GM19193 (cell line): ENCODE measurements around the gene ABHD2.

Experiments
- POLR2A ChIP-seq: IDR thresholded peaks from 4 replicates; pipeline ENCODE4 v1.6.1; 2011; ENCODE audit not compliant: insufficient read depth, insufficient read length; ENCODE audit errors: extremely low read depth

ABHD2 gene

DNA sequence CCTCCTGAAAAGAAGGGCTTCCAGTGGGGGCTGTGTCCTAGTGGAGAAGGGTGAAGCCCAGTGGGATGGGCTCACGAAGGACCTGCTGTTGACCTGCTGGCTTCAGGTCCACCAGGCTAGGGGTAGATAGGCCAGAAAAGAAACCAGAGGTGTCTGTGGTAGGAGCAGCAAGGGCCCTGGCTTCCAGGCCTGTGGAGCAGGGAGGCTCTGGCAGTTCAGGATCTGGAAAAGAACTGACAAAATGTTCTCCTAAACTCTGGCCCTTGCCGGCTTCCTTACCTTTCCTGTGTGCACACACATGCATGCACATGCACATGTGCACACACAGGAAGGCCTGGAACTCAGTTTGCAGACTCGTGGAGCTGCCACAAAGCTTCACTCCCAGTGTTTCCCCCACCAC, 49.7 kb downstream of the ABHD2 start:
- no peak for TF ChIP-seq POLR2A

DNA sequence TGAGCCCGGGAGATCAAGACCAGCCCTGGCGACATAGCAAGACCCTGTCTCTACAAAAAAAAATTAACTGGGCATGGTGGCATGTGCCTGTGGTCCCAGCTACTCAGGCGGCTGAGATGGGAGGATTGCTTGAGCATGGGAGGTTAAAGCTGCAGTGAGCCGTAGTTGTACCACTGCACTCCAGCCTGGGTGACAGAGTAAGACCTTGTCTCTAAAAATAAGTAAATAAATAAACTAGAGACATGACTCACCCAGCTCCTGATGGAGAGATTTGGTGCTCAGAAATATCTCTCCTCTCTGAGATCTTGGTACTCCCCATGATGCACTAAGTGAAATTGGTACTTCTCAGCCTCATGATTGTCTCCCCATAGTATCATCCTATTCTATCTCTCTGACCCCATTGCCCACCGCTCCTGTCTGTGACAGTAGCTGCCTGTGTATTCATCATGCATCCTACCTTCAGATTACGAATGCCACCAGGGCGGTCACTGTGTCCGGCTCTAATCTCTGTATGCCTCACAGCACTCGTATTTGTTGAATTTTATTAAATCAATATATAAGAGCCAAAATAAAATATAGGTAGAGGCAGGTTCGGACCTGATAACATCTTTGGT, 50.9 kb downstream of the ABHD2 start:
- TF ChIP-seq POLR2A, result no peak

DNA sequence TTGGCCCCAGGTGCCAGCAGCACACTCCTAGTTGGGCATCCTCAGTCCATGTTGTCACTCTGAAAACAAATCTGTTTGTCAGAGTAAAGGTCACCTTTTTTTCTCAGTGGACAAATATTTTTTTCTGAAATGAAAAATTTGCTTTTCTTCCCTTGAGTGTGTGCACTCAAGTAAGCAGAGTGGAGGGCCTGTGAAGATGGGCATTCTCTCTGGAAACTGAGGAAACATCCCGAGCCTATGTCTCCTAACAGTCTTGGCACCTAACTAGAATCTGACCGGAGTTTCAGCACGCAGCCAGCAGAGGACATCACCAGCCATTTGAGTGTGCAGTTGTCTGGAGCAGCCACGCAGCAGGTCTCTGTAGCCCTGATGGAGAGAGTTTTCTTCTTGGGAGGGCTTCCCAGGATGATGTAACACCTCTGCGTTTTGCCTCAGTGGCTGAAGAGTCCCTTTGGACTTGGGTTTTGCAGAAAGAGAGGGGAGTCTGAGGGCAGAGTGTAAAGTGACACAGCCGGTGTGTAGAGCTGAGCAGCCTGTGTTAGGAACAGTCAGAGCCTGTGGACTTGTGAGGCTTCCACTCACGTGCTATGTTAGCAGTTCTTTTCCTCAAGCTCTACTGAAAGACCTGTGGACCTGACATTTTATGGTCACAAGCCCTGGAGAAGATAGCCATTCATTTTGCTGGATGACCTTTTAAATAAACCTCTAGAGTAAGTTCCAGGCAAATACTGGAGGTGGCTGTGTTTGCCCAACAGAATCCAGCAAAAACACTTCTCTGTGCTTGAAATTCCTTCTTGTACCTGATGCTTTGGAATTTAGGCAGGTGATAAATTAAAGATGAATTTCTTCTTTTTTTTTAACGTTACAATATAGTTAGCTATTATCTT, 51.6 kb downstream of the ABHD2 start:
- no peak for TF ChIP-seq POLR2A

DNA sequence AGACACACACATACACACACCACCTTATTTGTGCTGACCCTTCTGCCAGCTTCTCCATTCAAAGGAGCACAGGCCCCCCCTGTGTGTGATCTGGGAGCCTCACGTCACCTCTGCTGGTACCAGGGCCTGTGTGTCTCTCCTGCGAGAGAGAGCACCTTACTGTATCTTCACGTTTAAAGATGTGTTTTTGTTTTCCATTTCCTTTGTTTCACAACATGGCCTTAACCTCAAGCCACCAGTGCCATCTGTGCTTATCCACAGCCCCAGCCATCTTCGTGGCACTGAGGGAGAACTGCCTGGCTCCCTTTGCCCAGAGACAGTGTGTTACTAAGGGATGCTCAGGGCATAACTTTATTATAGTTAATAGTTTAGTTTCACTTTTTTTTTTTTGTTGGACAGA, 52.3 kb downstream of the ABHD2 start:
- no peak for TF ChIP-seq POLR2A

DNA sequence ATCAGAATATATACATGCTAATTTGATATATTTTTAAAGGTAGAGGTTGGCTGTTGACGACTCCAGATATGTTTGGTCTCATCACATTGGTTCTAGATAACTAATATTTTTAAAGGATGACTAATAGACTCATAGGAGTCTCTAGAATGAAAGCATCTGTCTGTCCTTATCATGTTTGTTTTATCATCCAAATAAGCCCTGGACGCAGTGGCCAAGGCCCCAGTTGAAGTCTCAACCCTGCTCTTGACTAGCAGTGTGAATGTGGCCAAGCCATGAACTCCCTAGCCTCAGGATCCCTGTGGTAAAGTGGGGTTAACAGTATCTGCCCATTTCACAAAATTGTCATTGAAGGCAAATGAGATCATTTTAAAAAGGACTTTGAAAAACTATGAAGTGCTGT, 53.6 kb downstream of the ABHD2 start:
- TF ChIP-seq POLR2A, result no peak

DNA sequence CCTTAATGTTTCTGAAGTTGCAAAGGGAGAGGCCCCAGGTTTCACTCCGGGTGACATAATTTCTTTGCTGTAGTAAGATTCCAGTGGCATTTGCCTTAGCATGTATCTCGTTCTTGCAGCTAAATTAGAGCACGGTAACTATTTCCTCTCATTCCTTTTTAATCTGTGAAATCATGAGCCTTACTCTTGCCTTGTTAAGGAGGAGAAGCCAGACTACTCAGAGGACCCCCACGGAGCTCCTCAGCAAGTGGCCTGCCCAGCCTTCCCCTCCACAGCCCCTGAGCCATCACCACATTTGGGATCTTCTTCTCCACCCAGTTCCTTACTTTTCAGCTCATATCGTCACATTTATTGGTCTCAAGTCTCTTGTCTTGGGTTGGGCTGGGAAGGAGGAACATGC, 54.2 kb downstream of the ABHD2 start:
- no peak for TF ChIP-seq POLR2A

DNA sequence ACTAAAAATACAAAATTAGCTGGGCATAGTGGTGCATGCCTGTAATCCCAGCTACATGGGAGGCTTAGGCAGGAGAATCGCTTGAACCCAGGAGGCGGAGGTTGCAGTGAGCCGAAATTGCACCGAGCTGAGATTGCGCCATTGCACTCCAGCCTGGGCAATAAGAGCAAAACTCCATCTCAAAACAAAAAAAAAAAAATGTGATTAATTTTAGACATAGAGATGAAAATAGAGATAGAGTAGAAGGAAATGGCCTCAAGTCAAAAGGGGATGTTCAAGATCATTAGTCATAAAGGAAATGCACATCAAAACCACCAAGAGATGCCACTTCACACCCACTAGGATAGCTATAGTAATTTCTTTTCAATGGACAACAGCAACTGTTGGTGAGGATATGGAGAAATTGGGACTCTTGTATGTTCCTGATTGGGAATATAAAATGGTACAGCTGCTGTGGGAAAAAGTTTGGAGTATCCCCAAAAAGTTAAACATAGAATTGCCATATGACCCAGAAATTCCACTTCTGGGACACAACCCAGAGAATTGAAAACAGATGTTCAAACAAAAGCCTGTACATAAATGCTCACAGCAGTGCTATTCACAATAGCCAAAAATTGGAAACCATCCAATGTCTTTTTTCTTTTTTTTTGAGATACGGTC, 55.4 kb downstream of the ABHD2 start:
- TF ChIP-seq POLR2A, result no peak

DNA sequence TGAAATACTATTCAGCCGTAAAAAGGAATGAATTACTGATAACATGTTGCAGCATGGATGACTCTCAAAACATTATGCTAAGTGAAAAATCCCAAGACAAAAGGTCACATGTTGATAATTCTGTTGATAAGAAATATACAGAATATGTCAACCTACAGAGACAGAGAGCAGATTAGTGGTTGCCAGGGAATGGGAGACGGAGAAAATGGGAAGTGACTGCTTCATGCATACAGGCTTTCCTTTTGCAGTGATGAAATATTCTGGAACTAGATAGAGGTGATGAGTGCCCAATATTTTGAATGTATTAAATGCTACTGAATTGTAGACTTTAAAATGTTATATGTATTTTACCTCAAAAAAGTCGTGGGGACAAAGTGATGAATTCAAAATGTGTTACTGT, 56.2 kb downstream of the ABHD2 start:
- no peak for TF ChIP-seq POLR2A

DNA sequence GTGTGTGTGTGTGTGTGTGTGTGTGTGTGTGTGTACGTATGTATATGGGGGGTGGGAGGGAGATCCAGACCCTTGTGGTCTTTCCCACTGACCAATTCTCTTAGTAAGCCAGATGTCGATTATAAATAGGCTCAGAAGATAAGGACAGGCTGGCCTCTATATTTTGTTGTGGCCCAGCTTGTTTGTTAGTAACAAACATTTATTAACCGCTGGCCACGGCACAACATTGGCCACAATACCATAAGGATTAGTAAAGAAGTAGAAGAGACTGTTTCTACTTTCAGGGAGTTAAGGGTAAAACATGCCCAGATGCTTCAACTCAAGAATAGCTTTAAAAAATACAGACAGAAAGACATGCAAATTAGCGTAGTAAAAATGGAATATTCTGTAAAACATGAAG, 58.1 kb downstream of the ABHD2 start:
- TF ChIP-seq POLR2A, result no peak

DNA sequence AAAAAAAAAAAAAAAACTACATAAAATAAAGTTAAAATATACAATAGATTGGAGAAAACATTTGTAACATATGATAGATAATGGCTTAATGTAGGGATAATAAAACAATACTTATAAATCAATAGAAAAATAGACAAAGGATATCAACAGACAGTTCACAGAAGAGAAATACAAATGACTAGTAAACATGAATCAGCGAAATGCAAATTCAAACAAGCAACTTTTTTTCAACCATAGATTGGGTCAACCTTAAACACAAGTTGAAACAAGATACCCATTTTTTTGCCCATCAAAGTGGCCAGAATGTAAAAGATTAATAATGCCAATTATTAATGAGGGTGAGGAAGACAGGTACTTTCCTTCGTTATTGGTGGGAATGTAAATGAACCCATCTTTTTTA, 59.9 kb downstream of the ABHD2 start:
- no peak for TF ChIP-seq POLR2A

DNA sequence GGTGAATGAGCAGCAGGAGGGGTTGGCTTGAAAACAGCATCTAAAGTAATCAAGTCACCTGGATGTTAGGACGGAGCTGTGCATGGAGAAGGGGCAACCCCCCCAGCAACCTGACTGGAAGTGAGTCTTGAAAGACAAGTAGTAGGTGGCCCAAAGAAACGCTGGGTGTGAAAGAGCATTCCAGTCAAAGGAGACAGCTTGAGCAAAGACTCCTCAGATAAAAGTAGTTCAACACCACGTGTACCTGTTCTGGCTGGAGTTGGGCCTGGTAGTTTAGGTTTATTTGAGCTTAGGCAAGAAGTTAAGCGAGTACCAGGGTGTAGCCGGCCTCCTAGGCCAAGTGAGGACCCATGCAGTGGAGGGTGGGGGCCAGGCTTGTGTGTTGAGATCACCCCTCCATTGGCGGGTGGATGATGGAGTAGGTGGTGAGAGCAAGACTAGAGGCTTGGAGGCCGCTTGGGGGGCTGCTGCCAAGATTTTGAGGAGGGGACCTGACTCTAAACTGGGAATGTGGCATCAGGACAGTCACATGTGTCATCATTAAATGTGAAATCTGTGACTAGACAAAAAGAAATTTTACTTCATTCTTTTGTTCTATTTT, 61.3 kb downstream of the ABHD2 start:
- no peak for TF ChIP-seq POLR2A

DNA sequence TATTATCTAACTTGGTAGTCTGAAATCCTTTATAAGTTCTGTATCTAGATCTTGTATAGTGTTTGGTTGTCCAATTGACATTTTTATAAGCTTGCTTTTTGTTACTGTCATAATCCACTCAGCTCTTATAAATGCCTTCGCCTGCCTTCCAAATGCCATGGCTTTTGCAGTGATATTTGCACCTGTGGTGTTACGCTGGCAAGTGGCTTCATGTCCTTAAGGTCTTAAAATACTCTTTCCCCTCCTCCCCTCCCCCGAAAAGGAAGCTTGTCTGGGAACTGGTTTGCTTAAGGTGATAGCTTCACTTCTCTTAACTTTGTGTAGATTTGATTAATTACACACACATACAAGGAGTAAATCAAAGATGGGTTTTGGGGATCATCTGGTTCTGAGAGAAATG, 62.0 kb downstream of the ABHD2 start:
- no peak for TF ChIP-seq POLR2A

DNA sequence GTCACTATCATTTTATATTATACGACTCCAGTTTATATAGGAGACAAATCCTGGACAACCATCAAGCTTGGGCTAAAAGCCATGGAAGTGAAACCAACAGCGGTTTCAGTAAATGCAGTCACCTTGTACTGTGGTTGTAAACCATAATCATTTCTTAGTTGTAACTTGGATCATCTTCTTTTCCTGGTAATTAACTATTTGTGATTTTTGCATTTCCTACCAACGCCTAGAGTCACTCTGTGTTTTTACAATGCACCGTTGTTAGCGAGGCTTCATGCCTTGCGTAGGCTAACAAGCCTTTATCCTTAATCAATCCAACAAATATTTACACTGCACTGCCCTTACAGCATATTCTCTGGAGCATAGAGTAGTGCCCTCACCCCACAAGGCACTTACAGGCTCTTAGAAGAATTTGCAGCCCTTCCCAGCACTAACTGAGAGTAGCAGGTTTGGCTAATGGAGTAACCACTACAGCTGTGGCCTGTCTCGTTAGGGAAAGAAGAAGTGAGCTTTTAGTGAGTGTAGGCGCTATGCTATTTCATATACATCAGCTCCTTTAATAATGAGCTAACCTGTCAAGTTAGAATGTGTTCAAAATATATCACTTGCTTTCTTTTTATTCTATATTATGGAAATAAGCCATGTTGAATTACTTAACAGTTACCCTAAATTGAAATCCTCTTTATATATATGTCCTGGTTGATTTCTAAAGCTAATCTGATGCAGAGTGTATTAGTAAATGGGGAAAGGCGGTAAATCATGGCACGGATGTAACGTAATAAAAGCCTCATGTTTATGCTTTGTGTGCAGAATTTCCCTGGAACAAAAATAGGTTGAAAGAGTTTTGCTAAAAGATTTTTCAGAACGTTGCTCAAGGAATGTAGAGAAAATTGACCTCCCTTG, 62.8 kb downstream of the ABHD2 start:
- TF ChIP-seq POLR2A, result no peak

DNA sequence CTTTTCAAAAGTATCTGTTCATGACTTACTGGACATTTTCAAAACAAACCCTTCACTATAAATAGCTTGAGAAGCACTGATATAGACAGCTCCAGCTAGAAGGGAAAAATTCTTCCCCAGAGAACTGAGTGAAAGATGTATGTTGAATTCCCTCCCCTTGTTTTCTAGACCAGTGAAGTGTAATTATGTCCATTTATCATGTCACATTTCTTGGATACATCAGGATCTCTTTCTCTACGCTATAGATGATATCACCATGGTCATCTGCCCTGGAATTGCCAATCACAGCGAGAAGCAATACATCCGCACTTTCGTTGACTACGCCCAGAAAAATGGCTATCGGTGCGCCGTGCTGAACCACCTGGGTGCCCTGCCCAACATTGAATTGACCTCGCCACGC, 66.9 kb downstream of the ABHD2 start:
- TF ChIP-seq POLR2A, result no peak

DNA sequence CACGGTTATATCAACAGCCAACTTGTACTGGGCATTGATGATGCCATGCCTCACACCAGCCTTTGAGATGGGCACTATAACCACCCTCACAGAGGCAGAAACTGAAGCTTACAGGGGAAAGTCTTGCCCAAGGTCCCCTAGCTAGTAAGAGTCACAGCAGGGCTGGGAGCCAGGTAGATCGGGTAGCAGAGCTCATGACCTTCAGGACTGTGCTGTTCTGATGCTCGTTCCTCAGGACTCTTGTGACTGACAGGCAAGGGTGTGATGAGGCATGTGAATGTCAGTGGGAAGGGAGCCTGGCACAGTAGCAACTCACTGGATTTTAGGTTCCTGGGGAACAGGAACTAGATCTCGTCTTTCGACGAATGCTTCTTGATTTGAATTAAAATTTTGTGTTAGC, 67.4 kb downstream of the ABHD2 start:
- TF ChIP-seq POLR2A, result no peak

DNA sequence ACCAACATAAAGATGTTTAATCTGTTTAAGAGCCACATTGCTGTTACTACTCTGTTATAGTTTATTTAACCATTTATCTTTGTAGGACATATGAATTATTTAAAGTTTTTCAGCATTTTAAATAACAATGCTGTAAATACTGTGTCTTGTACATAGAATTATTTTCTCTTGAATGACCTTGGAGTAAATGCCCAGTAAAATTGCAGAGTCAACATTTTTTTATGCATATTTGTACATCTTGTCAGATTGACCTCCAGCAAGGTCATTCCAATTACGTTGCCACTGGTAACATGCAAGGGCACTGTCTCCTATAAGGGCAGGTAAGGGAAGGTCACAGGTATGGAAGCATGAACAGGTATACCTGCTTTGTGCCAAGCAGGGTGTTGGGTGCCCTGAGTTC, 68.8 kb downstream of the ABHD2 start:
- TF ChIP-seq POLR2A, result no peak
